Upper lobe of left lung (tissue), 6 donors: ENCODE results near the gene FXYD7. TPM values are rescaled to one million over a fixed set of nuclear protein-coding genes. Genes with fewer than 3 reads are reported as not detected.
A peak's percentile ranks its signal among the peaks of the same experiment; 100 is the strongest.

Source experiments
- ATAC-seq, 2 donors: fragments of 200-7000 bp; cut with Tn5 transposase; one replicate each; pipeline ENCODE4 v1.9.1; 2022; ENCODE audit warnings: mild to moderate bottlenecking in 2 of 2, moderate library complexity in 2 of 2; ENCODE audit not compliant: low FRiP score in 2 of 2
- DNase-seq, 2 donors: peaks; one replicate each; pipeline ENCODE4 v3.0.0-alpha.2; 2019 to 2020
- H3K27ac ChIP-seq, 4 donors: fragments of 200-600 bp; sonication (generic); one replicate each; pipeline ENCODE4 v1.5.1; 2016 to 2019
- H3K27me3 ChIP-seq, 4 donors: fragments of 200-600 bp; sonication (generic); one replicate each; pipeline ENCODE4 v1.5.1; 2017 to 2019
- H3K36me3 ChIP-seq, 4 donors: fragments of 200-600 bp; sonication (generic); one replicate each; pipeline ENCODE4 v1.5.1; 2016 to 2019
- H3K4me1 ChIP-seq, 4 donors: fragments of 200-600 bp; sonication (generic); one replicate each; pipeline ENCODE4 v1.5.1; 2018 to 2019
- H3K4me3 ChIP-seq, 4 donors: fragments of 200-600 bp; sonication (generic); one replicate each; pipeline ENCODE4 v1.5.1; 2017 to 2019; ENCODE audit warnings: mild to moderate bottlenecking in 2 of 4, moderate library complexity in 1 of 4
- H3K9me3 ChIP-seq, 4 donors: fragments of 200-600 bp; sonication (generic); one replicate each; pipeline ENCODE4 v1.5.1; 2018 to 2019
- EP300 ChIP-seq, 4 donors: sonication (generic); formaldehyde crosslinking; IDR thresholded peaks; one replicate each; pipeline ENCODE4 v1.5.1; 2017; ENCODE audit warnings: antibody characterized with exemption in 4 of 4, control low read depth in 2 of 4
- POLR2A ChIP-seq, 4 donors: fragments of 450-650 bp; IDR thresholded peaks; one replicate each; pipeline ENCODE4 v1.5.1; 2016 to 2017; ENCODE audit warnings: antibody characterized with exemption in 4 of 4, mild to moderate bottlenecking in 2 of 4
- POLR2AphosphoS5 ChIP-seq, 2 donors: sonication (generic); formaldehyde crosslinking; IDR thresholded peaks; one replicate each; pipeline ENCODE4 v1.5.1; 2017; ENCODE audit warnings: antibody characterized with exemption in 2 of 2
- WGBS, 2 donors: methylation state at CpG; one replicate each; pipeline ENCODE4 v1.1.5; 2017 to 2018; 5-methylcytosine and 5-hydroxymethylcytosine counted together
- total RNA-seq, 6 donors: library from RNA; depleted of rRNA in 4 of 6; stranded (reverse); fragments of >200 nt in 4 of 6; gene quantifications; one replicate each; pipeline versions ENCODE4 v1.1.0 to v1.2.1, GENCODE V29; 2016 to 2021
- TF ChIP-seq, protein P1 (sequence below), 6 experiments: fragments of 450-650 bp in 4 of 6; fragments of 200-600 bp in 2 of 6; sonication (generic) in 2 of 6; IDR thresholded peaks; one replicate each; pipeline ENCODE4 v1.5.1; 2016 to 2019; ENCODE audit warnings: antibody characterized with exemption in 6 of 6
- donor health status: DM: no; HTN: no; CAD: no; lungs with moderate emphysema.
- donor health status: DM: no; HTN: yes; CAD: no; lungs with severe emphysema.

The FXYD7 gene
- total RNA-seq, 6 donors from 2014 or later, result 0.34 TPM; not detected in 5

DNA sequence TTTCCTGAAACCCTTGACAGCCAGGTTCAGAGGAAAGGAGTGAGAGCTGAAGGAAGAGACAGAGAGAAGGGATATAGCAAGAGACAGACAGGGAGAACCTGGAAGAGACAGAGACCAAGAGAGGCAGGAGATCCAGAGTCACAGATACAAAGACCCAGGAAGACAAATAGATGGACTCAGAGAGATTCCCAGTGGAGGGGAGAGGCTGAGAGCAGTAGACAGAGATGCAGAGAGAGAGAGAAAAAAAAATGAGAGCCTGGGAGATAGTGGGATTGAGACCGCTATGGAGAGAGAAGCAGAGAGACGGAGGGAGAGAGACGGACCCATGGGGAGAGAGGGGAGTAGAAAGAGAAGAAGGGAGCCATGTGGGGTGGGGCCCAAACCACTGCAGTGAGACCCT lies 763 bp downstream of the FXYD7 start:
- Histone ChIP-seq H3K27ac (no peak overlapping the region), H3K36me3 (no peaks in the 10 kb centered on the region), H3K4me3 (no peak overlapping the region), H3K9me3 (no peaks in the 10 kb centered on the region), H3K4me1 (peaks cover 22 to 35% (median 27%) of the 10 kb centered on the region in 4 donors), H3K27me3 (peaks cover 0 to 13% (median 4%) of the 10 kb centered on the region in 4 donors)
- ATAC-seq (no peak), DNase-seq (no peak)
- WGBS, 2 donors, result 40 to 53% methylated on average over 3 of the region's 3 CpGs
- TF ChIP-seq, protein P1, sequence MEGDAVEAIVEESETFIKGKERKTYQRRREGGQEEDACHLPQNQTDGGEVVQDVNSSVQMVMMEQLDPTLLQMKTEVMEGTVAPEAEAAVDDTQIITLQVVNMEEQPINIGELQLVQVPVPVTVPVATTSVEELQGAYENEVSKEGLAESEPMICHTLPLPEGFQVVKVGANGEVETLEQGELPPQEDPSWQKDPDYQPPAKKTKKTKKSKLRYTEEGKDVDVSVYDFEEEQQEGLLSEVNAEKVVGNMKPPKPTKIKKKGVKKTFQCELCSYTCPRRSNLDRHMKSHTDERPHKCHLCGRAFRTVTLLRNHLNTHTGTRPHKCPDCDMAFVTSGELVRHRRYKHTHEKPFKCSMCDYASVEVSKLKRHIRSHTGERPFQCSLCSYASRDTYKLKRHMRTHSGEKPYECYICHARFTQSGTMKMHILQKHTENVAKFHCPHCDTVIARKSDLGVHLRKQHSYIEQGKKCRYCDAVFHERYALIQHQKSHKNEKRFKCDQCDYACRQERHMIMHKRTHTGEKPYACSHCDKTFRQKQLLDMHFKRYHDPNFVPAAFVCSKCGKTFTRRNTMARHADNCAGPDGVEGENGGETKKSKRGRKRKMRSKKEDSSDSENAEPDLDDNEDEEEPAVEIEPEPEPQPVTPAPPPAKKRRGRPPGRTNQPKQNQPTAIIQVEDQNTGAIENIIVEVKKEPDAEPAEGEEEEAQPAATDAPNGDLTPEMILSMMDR (IDR thresholded peaks at IDR 0.05), result no peak
- TF ChIP-seq EP300 (IDR thresholded peaks at IDR 0.05) (no peak), POLR2AphosphoS5 (IDR thresholded peaks at IDR 0.05) (no peak), POLR2A (IDR thresholded peaks at IDR 0.05) (no peak)

DNA sequence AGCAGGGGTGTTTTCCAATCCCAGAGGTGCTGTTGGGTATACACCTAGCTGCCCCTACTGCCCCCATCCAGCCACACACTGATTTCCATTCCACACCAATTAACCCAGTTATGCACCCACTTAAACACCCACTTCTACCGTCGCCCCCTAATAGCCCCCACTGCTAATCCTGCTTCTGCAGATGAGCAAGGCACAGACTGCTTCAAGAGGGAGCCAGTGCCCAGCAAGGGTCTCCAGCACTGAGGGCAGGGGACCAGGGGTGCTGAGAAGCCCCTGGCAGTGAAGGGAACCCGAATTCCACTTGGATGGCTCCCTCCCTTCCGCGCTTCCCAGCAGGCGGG lies 1.2 kb downstream of the FXYD7 start:
- no peak overlapping the region for H3K4me3 ChIP-seq
- no peaks in the 10 kb centered on the region for H3K36me3 ChIP-seq
- peaks cover 22 to 34% (median 26%) of the 10 kb centered on the region in 4 donors for H3K4me1 ChIP-seq
- no peak for TF ChIP-seq EP300 (IDR thresholded peaks at IDR 0.05)
- TF ChIP-seq, protein P1 (IDR thresholded peaks at IDR 0.05), result no peak
- no peak for TF ChIP-seq POLR2AphosphoS5 (IDR thresholded peaks at IDR 0.05)
- TF ChIP-seq POLR2A (IDR thresholded peaks at IDR 0.05), result no peak
- H3K9me3 ChIP-seq, result no peaks in the 10 kb centered on the region
- DNase-seq, result no peak
- WGBS, 2 donors, result 30 to 55% methylated on average over 2 to 6 of the region's 6 CpGs
- ATAC-seq, result no peak
- H3K27me3 ChIP-seq, result peaks cover 0 to 13% (median 4%) of the 10 kb centered on the region in 4 donors
- H3K27ac ChIP-seq, result no peak overlapping the region

DNA sequence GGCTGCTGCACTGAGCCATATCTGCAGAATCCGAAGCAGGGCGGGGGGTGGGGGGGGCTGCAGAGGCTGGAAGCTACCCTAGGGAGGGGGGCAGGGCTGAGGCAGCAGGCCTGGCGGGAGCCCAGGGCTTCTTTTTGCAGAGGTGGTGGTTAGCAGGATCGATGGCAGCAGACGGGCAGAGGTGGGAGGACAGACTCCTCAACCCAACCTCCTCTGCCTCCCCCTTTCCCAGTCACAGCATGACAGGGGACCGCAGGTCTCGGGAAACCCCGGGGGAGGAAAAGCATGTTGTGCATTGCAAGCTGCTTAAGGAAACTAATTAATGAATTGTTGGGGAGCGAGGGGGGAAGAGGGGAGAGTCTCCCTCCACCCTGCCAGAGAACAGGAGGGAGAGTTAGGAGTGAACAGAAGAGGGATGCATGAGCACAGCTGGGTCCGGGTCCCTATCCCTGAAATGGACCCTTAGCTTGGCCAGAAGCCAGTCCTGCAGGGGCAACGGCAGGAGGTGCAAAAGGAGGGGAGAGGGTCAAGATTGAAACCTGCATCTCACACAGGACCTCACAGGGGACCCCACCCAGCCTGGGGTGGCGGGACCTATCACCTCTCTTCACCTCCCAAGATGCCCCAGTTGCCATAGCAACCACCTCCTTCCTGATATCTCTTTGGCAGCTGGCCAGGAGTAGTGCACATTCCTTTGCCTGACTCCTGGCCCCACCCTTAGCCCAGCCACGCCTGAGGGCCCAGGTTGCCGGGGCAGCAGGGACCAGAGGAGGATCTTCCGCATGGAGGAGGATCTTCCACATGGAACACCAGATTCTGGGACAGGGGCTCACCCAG lies 1.8 kb downstream of the FXYD7 start:
- Histone ChIP-seq H3K9me3 (no peaks in the 10 kb centered on the region), H3K36me3 (no peaks in the 10 kb centered on the region), H3K4me1 (peaks cover 22 to 31% (median 24%) of the 10 kb centered on the region in 4 donors), H3K27ac (no peak overlapping the region), H3K27me3 (peaks cover 0 to 13% (median 4%) of the 10 kb centered on the region in 4 donors), H3K4me3 (no peak overlapping the region)
- ATAC-seq (no peak), DNase-seq (peak in 1 of 2 donors; percentile 57)
- WGBS, 2 donors, result 19% methylated on average over 9 to 15 of the region's 15 CpGs
- TF ChIP-seq POLR2A (IDR thresholded peaks at IDR 0.05) (no peak), POLR2AphosphoS5 (IDR thresholded peaks at IDR 0.05) (no peak), EP300 (IDR thresholded peaks at IDR 0.05) (no peak)
- TF ChIP-seq, protein P1 (IDR thresholded peaks at IDR 0.05), result no peak

DNA sequence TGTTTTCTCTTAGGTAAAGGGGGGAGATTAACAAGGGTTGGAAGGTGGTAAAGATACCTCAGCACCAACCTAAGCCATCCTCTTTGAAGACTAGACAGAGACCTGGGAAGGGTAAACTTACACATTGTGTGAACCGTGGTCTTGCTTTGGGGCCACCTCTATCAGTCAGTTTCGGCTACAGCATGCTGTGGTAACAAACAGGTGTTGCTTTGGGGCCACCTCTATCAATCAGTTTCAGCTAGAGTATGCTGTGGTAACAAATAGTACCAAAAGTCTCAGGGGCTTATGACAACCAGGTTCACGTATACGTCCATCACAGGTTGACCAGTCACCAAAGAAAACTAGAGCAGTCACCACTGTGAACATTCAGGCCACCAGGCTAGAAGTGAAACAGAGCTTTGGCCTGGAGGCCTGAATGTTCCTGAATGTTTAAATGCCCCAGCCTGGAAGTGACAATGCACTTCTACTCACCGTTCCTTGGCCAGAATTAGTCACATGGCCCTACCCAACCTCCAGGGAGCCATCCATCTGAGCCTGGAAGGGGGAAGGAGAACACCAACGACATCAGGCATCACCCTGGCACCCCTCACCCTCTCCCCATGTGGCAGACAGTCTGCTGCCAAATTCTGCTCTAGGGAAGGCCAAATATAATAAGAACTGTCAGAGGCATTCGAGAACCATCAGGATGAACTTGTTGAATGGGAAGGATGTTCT lies 3.8 kb downstream of the FXYD7 start:
- H3K9me3 ChIP-seq, result no peaks in the 10 kb centered on the region
- no peak for ATAC-seq
- peaks cover 0 to 13% (median 4%) of the 10 kb centered on the region in 4 donors for H3K27me3 ChIP-seq
- 83 to 89% methylated on average over 3 to 7 of the region's 7 CpGs for WGBS, 2 donors
- no peaks in the 10 kb centered on the region for H3K36me3 ChIP-seq
- no peak for DNase-seq
- H3K27ac ChIP-seq, result no peak overlapping the region
- H3K4me1 ChIP-seq, result peaks cover 14 to 16% (median 15%) of the 10 kb centered on the region in 4 donors
- TF ChIP-seq POLR2AphosphoS5 (IDR thresholded peaks at IDR 0.05), result no peak
- TF ChIP-seq EP300 (IDR thresholded peaks at IDR 0.05), result no peak
- TF ChIP-seq, protein P1 (IDR thresholded peaks at IDR 0.05), result no peak
- H3K4me3 ChIP-seq, result no peak overlapping the region
